Natural killer cell (primary cell): ENCODE measurements around the gene SELP. TPM values are rescaled to one million over a fixed set of nuclear protein-coding genes. Genes with fewer than 3 reads are reported as not detected.
"Not testable (repeated sequence)": the region's sequence is repeated elsewhere in the genome, so short reads cannot be mapped to it uniquely, and the experiment has no call there.

Experiments
- ATAC-seq, 3 donors: fragments of 150-1000 bp in 2 of 3; fragments of 200-7000 bp in 1 of 3; cut with Tn5 transposase; 1 replicate in 1 of 3; 2 replicates in 2 of 3; pipeline ENCODE4 v1.10.0; 2021; ENCODE audit warnings: mild to moderate bottlenecking in 2 of 3, moderate library complexity in 2 of 3
- DNase-seq, 2 donors: peaks; one replicate each; pipeline versions ENCODE4 v3.0.0 to v3.0.0-alpha.2; 2013 to 2021; ENCODE audit warnings: mixed read lengths in 1 of 2
- H3K27ac ChIP-seq: one replicate; pipeline ENCODE4 v1.5.1; 2013; ENCODE audit warnings: mild to moderate bottlenecking, low read length
- H3K27me3 ChIP-seq: one replicate; pipeline ENCODE4 v1.6.1; 2013; ENCODE audit warnings: low read length; ENCODE audit not compliant: control insufficient read depth, insufficient read depth
- H3K36me3 ChIP-seq: one replicate; pipeline ENCODE4 v1.6.1; 2013; ENCODE audit warnings: low read length; ENCODE audit not compliant: control insufficient read depth, insufficient read depth
- H3K4me1 ChIP-seq: one replicate; pipeline ENCODE4 v1.6.1; 2013; ENCODE audit warnings: low read length; ENCODE audit not compliant: control insufficient read depth, insufficient read depth
- H3K4me3 ChIP-seq: one replicate; pipeline ENCODE4 v1.5.1; 2013; ENCODE audit warnings: low read length
- H3K9me3 ChIP-seq: one replicate; pipeline ENCODE4 v1.6.1; 2013; ENCODE audit warnings: low read length; ENCODE audit not compliant: control insufficient read depth, insufficient read depth
- H3K27ac Mint-ChIP-seq, 2 donors: one replicate each; pipeline ENCODE4 v1.8.0; 2022; ENCODE audit warnings: mild to moderate bottlenecking in 2 of 2, mixed read lengths in 2 of 2, moderate library complexity in 1 of 2
- H3K27me3 Mint-ChIP-seq, 2 donors: one replicate each; pipeline ENCODE4 v1.8.0; 2022; ENCODE audit warnings: low read depth in 2 of 2, mixed read lengths in 2 of 2
- H3K36me3 Mint-ChIP-seq: one replicate; pipeline ENCODE4 v1.8.0; 2022; ENCODE audit warnings: mixed read lengths
- H3K4me1 Mint-ChIP-seq, 2 donors: one replicate each; pipeline ENCODE4 v1.8.0; 2022; ENCODE audit warnings: mixed read lengths in 2 of 2
- H3K4me3 Mint-ChIP-seq: one replicate; pipeline ENCODE4 v1.8.0; 2022; ENCODE audit warnings: mild to moderate bottlenecking, moderate library complexity, mixed read lengths
- H3K9me3 Mint-ChIP-seq, 2 donors: one replicate each; pipeline ENCODE4 v1.8.0; 2022; ENCODE audit warnings: mixed read lengths in 2 of 2
- CTCF ChIP-seq: fragments of 200-600 bp; IDR thresholded peaks from one replicate; pipeline ENCODE4 v1.8.0; 2022; ENCODE audit warnings: antibody characterized with exemption
- WGBS: methylation state at CpG from one replicate; pipeline ENCODE4 v1.1.7; 2013; ENCODE audit warnings: missing lambda C conversion rate; ENCODE audit not compliant: insufficient coverage; 5-methylcytosine and 5-hydroxymethylcytosine counted together
- intact Hi-C: fragments of 100-400 bp; cut with micrococcal nuclease; formaldehyde crosslinking; loops from one replicate; pipeline ENCODE4 v1.14.2; 2022
- total RNA-seq, 4 donors: library from RNA; stranded (reverse); fragments of 120-200 nt in 1 of 4; gene quantifications; one replicate each; pipeline versions ENCODE4 v1.2.3 to v1.2.4, GENCODE V29; 2013 to 2022

SELP gene
- 1 to 10 TPM; 1.5 to 5.4 (median 2.5) TPM for total RNA-seq
- total RNA-seq (2013), result 10.3 TPM

GRCh38 chr1:169630006-169630405 is at the start of gene SELP:
Gene SELP (minus strand): TSS chr1:169630124. CDS start chr1:169630074, 50 bp downstream.
- DNase-seq, result no peak
- H3K36me3 Mint-ChIP-seq, result peaks cover 14% of the 10 kb centered on the region
- Histone ChIP-seq H3K36me3 (no peaks in the 10 kb centered on the region), H3K4me1 (peaks cover 3% of the 10 kb centered on the region), H3K27me3 (no peaks in the 10 kb centered on the region), H3K9me3 (peaks cover 15% of the 10 kb centered on the region), H3K4me3 (no peak within 1 kb of the TSS), H3K27ac (no peak within 1 kb of the TSS)
- H3K9me3 Mint-ChIP-seq, result peaks cover 6 to 9% of the 10 kb centered on the region in 2 donors
- no peak within 1 kb of the TSS for H3K27ac Mint-ChIP-seq
- H3K4me3 Mint-ChIP-seq, result no peak within 1 kb of the TSS
- WGBS, result 100% methylated on average over 1 of the region's 1 CpG
- intact Hi-C loops, result no loop called here
- H3K27me3 Mint-ChIP-seq, result no peaks in the 10 kb centered on the region
- no peak for ATAC-seq
- TF ChIP-seq CTCF, result no peak
- peaks cover 9 to 14% of the 10 kb centered on the region in 2 donors for H3K4me1 Mint-ChIP-seq

- TF ChIP-seq CTCF, result no peak
- no peak for DNase-seq
- peaks cover 20% of the 10 kb centered on the region for H3K4me1 ChIP-seq
- Mint-ChIP-seq H3K4me1 (peaks cover 41 to 50% of the 10 kb centered on the region in 2 donors), H3K27ac (peak overlapping the region; percentile 68 to 74), H3K27me3 (no peaks in the 10 kb centered on the region), H3K4me3 (no peak overlapping the region), H3K9me3 (no peaks in the 10 kb centered on the region), H3K36me3 (no peaks in the 10 kb centered on the region)
- no peaks in the 10 kb centered on the region for H3K36me3 ChIP-seq
- H3K4me3 ChIP-seq, result no peak overlapping the region
- intact Hi-C loops, result no loop called here
- H3K27me3 ChIP-seq, result no peaks in the 10 kb centered on the region
- ATAC-seq, result no peak
- WGBS, result 62% methylated on average over 2 of the region's 3 CpGs
- no peaks in the 10 kb centered on the region for H3K9me3 ChIP-seq
- H3K27ac ChIP-seq, result peak overlapping the region; percentile 14
Measured at GRCh38 chr1:169679692-169680091, 49.8 kb upstream of the SELP start.

GRCh38 chr1:169676001-169676400 is 46.1 kb upstream of the SELP start:
- Histone ChIP-seq H3K4me1 (peaks cover 13% of the 10 kb centered on the region), H3K36me3 (no peaks in the 10 kb centered on the region), H3K9me3 (no peaks in the 10 kb centered on the region), H3K27me3 (no peaks in the 10 kb centered on the region), H3K4me3 (no peak overlapping the region), H3K27ac (no peak overlapping the region)
- no peak for ATAC-seq
- Mint-ChIP-seq H3K27ac (peak overlapping the region; percentile 26 to 43), H3K4me1 (peaks cover 26 to 39% of the 10 kb centered on the region in 2 donors), H3K27me3 (no peaks in the 10 kb centered on the region), H3K9me3 (peaks cover 3% of the 10 kb centered on the region in 2 donors), H3K4me3 (no peak overlapping the region), H3K36me3 (peaks cover 10% of the 10 kb centered on the region)
- intact Hi-C loops, result no loop called here
- no peak for DNase-seq
- no peak for TF ChIP-seq CTCF
- WGBS, result 36% methylated on average over 2 of the region's 2 CpGs

GRCh38 chr1:169670836-169671235 is 40.9 kb upstream of the SELP start:
- Histone ChIP-seq H3K36me3 (no peaks in the 10 kb centered on the region), H3K27me3 (no peaks in the 10 kb centered on the region), H3K9me3 (no peaks in the 10 kb centered on the region), H3K27ac (no peak overlapping the region), H3K4me1 (peaks cover 27% of the 10 kb centered on the region), H3K4me3 (no peak overlapping the region)
- Mint-ChIP-seq H3K36me3 (peaks cover 10% of the 10 kb centered on the region), H3K9me3 (peaks cover 3% of the 10 kb centered on the region in 2 donors), H3K4me1 (peaks cover 44 to 57% of the 10 kb centered on the region in 2 donors), H3K4me3 (no peak overlapping the region), H3K27ac (peak overlapping the region in 1 of 2 donors; percentile 46), H3K27me3 (no peaks in the 10 kb centered on the region)
- no peak for TF ChIP-seq CTCF
- WGBS, result 2% methylated on average over 2 of the region's 3 CpGs
- DNase-seq, result no peak
- ATAC-seq, result no peak
- intact Hi-C loops, result no loop called here

- H3K4me1 Mint-ChIP-seq, result peaks cover 38 to 52% of the 10 kb centered on the region in 2 donors
- ATAC-seq, H3K27me3 ChIP-seq, H3K36me3 ChIP-seq, intact Hi-C loops, H3K4me3 Mint-ChIP-seq, H3K27me3 Mint-ChIP-seq, H3K9me3 Mint-ChIP-seq, H3K9me3 ChIP-seq, H3K4me3 ChIP-seq, DNase-seq, H3K27ac ChIP-seq: not testable (repeated sequence)
- WGBS, result 100% methylated on average over 1 of the region's 3 CpGs
- peaks cover 26% of the 10 kb centered on the region for H3K4me1 ChIP-seq
- H3K27ac Mint-ChIP-seq, result peak overlapping the region; percentile 9 to 46
- H3K36me3 Mint-ChIP-seq, result peaks cover 10% of the 10 kb centered on the region
Measured at GRCh38 chr1:169670244-169670643, 40.3 kb upstream of the SELP start.
